ENCODE data around the gene SGMS1. TPM values are rescaled to one million over a fixed set of nuclear protein-coding genes. Genes with fewer than 3 reads are reported as not detected.
A peak's percentile ranks its signal among the peaks of the same experiment; 100 is the strongest.

The SGMS1 gene
- total and polyA plus RNA-seq, 4 donors, result 15.8 to 142 (median 41.3) TPM

- WGBS, 2 donors, result 67 to 81% methylated on average over 3 of the region's 3 CpGs
- Histone ChIP-seq H3K9ac (ENCODE audit: insufficient read depth in 1 of 2, low read length in 2 of 2) (peak overlapping the region in 1 of 2 donors; percentile 62), H3K27me3 (ENCODE audit: control insufficient read depth in 3 of 3, insufficient read depth in 3 of 3, low read length in 2 of 3) (no peaks in the 10 kb centered on the region), H3K4me1 (ENCODE audit: control insufficient read depth in 5 of 5, insufficient read depth in 5 of 5, low read length in 5 of 5) (peaks cover 0 to 57% (median 15%) of the 10 kb centered on the region in 5 donors), H3K27ac (ENCODE audit: low read depth in 1 of 2, low read length in 1 of 2) (no peak overlapping the region), H3K9me3 (ENCODE audit: control insufficient read depth in 4 of 4, insufficient read depth in 3 of 4, low read length in 3 of 4) (no peaks in the 10 kb centered on the region), H3K36me3 (ENCODE audit: control insufficient read depth in 4 of 4, insufficient read depth in 4 of 4, low read length in 4 of 4) (peaks cover 0 to 6% (median 3%) of the 10 kb centered on the region in 4 donors), H3K4me3 (no peak overlapping the region)
- no peak for TF ChIP-seq CTCF (IDR thresholded peaks at IDR 0.05; ENCODE audit: control extremely low read depth, extremely low read depth)
- ATAC-seq (ENCODE audit: insufficient read depth, low FRiP score) (no peak), DNase-seq (peak; percentile 46 to 65 (median 60))
Observed at GRCh38 chr10:50381642-50382041, 242.1 kb downstream of the SGMS1 start.

- H3K4me3 ChIP-seq, result no peak overlapping the region
- DNase-seq, result peak in 2 of 3 donors; percentile 12 to 36
- H3K9ac ChIP-seq (ENCODE audit: insufficient read depth in 1 of 2, low read length in 2 of 2), result no peak overlapping the region
- no peaks in the 10 kb centered on the region for H3K27me3 ChIP-seq (ENCODE audit: control insufficient read depth in 3 of 3, insufficient read depth in 3 of 3, low read length in 2 of 3)
- TF ChIP-seq CTCF (IDR thresholded peaks at IDR 0.05; ENCODE audit: control extremely low read depth, extremely low read depth), result no peak
- no peaks in the 10 kb centered on the region for H3K9me3 ChIP-seq (ENCODE audit: control insufficient read depth in 4 of 4, insufficient read depth in 3 of 4, low read length in 3 of 4)
- H3K27ac ChIP-seq (ENCODE audit: low read depth in 1 of 2, low read length in 1 of 2), result peak overlapping the region in 1 of 2 donors; percentile 37
- 29 to 33% methylated on average over 2 of the region's 2 CpGs for WGBS, 2 donors
- H3K4me1 ChIP-seq (ENCODE audit: control insufficient read depth in 5 of 5, insufficient read depth in 5 of 5, low read length in 5 of 5), result peaks cover 0 to 46% (median 18%) of the 10 kb centered on the region in 5 donors
- peaks cover 0 to 10% (median 3%) of the 10 kb centered on the region in 4 donors for H3K36me3 ChIP-seq (ENCODE audit: control insufficient read depth in 4 of 4, insufficient read depth in 4 of 4, low read length in 4 of 4)
- no peak for ATAC-seq (ENCODE audit: insufficient read depth, low FRiP score)
Observed at GRCh38 chr10:50379616-50380015, 244.1 kb downstream of the SGMS1 start.

GRCh38 chr10:50375745-50376144 is 248.0 kb downstream of the SGMS1 start:
- H3K9ac ChIP-seq (ENCODE audit: insufficient read depth in 1 of 2, low read length in 2 of 2), result no peak overlapping the region
- no peaks in the 10 kb centered on the region for H3K27me3 ChIP-seq (ENCODE audit: control insufficient read depth in 3 of 3, insufficient read depth in 3 of 3, low read length in 2 of 3)
- WGBS, 2 donors, result 74 to 95% methylated on average over 2 of the region's 2 CpGs
- TF ChIP-seq CTCF (IDR thresholded peaks at IDR 0.05; ENCODE audit: control extremely low read depth, extremely low read depth), result no peak
- H3K27ac ChIP-seq (ENCODE audit: low read depth in 1 of 2, low read length in 1 of 2), result no peak overlapping the region
- DNase-seq (no peak), ATAC-seq (ENCODE audit: insufficient read depth, low FRiP score) (no peak)
- H3K36me3 ChIP-seq (ENCODE audit: control insufficient read depth in 4 of 4, insufficient read depth in 4 of 4, low read length in 4 of 4), result peaks cover 0 to 10% (median 4%) of the 10 kb centered on the region in 4 donors
- H3K9me3 ChIP-seq (ENCODE audit: control insufficient read depth in 4 of 4, insufficient read depth in 3 of 4, low read length in 3 of 4), result no peaks in the 10 kb centered on the region
- no peak overlapping the region for H3K4me3 ChIP-seq
- peaks cover 0 to 33% (median 23%) of the 10 kb centered on the region in 5 donors for H3K4me1 ChIP-seq (ENCODE audit: control insufficient read depth in 5 of 5, insufficient read depth in 5 of 5, low read length in 5 of 5)

GRCh38 chr10:50375051-50375452 is 248.7 kb downstream of the SGMS1 start:
- no peak for DNase-seq

More at GRCh38 chr10:50375051-50375452, 248.7 kb downstream of the SGMS1 start:
- H3K4me1 ChIP-seq (ENCODE audit: control insufficient read depth in 5 of 5, insufficient read depth in 5 of 5, low read length in 5 of 5), result peaks cover 0 to 33% (median 23%) of the 10 kb centered on the region in 5 donors
- H3K36me3 ChIP-seq (ENCODE audit: control insufficient read depth in 4 of 4, insufficient read depth in 4 of 4, low read length in 4 of 4), result peaks cover 0 to 10% (median 4%) of the 10 kb centered on the region in 4 donors
- TF ChIP-seq CTCF (IDR thresholded peaks at IDR 0.05; ENCODE audit: control extremely low read depth, extremely low read depth), result no peak
- peak; percentile 19 for ATAC-seq (ENCODE audit: insufficient read depth, low FRiP score)
- no peak overlapping the region for H3K4me3 ChIP-seq
- no peaks in the 10 kb centered on the region for H3K9me3 ChIP-seq (ENCODE audit: control insufficient read depth in 4 of 4, insufficient read depth in 3 of 4, low read length in 3 of 4)
- H3K27me3 ChIP-seq (ENCODE audit: control insufficient read depth in 3 of 3, insufficient read depth in 3 of 3, low read length in 2 of 3), result no peaks in the 10 kb centered on the region
- peak overlapping the region in 1 of 2 donors; percentile 13 for H3K27ac ChIP-seq (ENCODE audit: low read depth in 1 of 2, low read length in 1 of 2)
- no peak overlapping the region for H3K9ac ChIP-seq (ENCODE audit: insufficient read depth in 1 of 2, low read length in 2 of 2)

Data from lung (tissue), 12 donors.